ENCODE results near the gene HID1.
"Not testable (repeated sequence)": the region's sequence is repeated elsewhere in the genome, so short reads cannot be mapped to it uniquely, and the experiment has no call there.

HID1 gene, protein sequence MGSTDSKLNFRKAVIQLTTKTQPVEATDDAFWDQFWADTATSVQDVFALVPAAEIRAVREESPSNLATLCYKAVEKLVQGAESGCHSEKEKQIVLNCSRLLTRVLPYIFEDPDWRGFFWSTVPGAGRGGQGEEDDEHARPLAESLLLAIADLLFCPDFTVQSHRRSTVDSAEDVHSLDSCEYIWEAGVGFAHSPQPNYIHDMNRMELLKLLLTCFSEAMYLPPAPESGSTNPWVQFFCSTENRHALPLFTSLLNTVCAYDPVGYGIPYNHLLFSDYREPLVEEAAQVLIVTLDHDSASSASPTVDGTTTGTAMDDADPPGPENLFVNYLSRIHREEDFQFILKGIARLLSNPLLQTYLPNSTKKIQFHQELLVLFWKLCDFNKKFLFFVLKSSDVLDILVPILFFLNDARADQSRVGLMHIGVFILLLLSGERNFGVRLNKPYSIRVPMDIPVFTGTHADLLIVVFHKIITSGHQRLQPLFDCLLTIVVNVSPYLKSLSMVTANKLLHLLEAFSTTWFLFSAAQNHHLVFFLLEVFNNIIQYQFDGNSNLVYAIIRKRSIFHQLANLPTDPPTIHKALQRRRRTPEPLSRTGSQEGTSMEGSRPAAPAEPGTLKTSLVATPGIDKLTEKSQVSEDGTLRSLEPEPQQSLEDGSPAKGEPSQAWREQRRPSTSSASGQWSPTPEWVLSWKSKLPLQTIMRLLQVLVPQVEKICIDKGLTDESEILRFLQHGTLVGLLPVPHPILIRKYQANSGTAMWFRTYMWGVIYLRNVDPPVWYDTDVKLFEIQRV

GRCh38 chr17:74972107-74972972 is at the start of gene HID1:
Gene HID1 (minus strand): TSS chr17:74972759. CDS start chr17:74972656, 103 bp downstream.
- DNase-seq (ENCODE audit: low read depth) = no peak

GRCh38 chr17:75020331-75021110 is 48.0 kb upstream of the HID1 start:
- no peak for DNase-seq (ENCODE audit: low read depth)

- no peak for DNase-seq (ENCODE audit: low read depth)
Observed at GRCh38 chr17:75019710-75020109, 47.2 kb upstream of the HID1 start.

DNA sequence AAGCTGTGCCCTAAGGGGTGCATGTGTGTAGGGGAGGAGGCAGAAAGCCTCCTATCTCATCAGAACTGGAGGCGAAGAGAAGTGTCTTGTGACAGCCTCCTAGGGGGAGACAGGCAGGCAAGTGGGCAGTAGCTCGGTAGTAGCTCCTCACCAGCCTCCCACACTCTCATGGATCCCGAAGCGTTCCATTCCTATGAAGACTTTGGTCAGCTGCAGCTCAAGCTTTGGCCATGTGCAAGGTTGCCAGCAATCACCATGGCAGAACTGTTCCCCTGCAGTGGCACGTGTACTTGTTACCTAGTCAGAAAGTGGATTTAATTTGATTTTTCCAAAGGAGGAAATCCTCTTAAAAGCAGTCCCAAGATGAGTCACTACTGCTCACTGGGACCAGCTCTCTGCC is 46.6 kb upstream of the HID1 start:
- no peak for DNase-seq (ENCODE audit: low read depth)

DNA sequence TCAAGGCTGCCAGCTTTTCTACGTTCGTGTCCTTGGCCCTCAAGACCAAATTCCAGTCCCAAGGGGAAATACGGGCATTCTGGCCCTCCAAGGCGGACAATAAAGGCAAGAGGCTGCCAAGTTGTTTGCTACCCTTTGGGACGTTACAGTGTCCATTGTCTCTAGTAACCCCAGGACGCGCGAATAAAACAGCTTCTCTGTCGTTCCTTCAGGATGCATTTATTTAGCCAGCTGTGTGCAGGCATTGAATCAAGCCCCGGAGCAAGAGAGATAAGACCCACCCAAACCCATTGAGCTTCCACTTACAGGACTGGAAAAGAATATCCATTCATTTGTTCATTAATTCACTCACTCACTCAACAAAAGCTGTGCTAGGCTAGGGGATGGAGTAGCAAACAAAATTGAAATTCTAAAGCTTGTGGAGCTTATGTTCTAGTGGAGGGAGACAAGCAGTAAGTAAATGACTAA is 40.6 kb upstream of the HID1 start:
- no peak for DNase-seq (ENCODE audit: low read depth)

DNA sequence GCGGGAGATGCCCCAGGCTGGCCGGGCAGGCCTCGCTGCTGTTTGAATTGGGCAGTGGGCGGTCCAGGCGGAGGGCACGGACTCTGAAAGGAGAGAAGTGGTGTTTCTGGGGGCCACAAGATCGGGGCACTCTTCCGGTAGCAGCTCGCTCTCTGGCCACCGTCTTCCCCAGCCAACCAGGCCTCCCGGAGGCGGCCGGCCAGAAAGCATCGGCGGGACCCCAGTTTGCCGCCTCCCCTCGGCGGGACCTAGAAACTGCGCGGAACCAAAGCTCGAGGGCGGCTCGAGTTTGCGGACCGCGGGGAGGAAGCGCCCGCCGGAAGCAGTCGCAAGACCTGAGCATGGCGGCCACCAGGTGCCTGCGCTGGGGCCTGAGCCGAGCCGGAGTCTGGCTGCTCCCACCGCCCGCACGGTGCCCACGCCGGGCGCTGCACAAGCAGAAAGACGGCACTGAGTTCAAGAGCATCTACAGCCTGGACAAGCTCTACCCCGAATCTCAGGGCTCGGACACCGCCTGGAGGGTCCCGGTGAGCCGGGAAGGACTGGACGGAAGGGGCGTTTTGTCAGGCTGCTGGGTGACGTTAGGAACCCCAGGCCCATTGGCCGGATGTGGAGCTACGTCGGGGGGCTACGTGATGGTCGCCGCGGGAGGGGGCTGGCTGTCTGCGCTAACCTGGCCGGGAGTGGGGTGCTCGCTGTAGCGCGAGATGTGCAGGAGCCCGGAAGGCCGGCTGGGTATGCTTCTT is 40.0 kb upstream of the HID1 start, which contains the start of gene MRPL58:
MRPL58 (plus strand) TSS at position 325 of the 746 bp plus-strand sequence; CDS start at position 342, 17 bp downstream.
- DNase-seq (ENCODE audit: low read depth) = peak; percentile 58

DNA sequence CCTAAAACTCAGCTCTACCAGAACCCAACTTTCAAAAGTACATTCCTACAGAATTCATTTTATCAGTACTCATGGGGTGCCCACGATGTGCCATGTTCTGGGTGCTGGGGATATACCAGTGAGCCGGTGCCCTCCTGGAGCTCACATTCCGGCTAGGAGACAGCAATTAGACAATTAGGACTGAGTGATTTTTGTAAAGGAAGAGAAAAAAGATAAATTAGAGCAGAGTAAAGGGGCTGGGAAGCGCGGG is 39.5 kb upstream of the HID1 start:
- no peak for DNase-seq (ENCODE audit: low read depth)

DNA sequence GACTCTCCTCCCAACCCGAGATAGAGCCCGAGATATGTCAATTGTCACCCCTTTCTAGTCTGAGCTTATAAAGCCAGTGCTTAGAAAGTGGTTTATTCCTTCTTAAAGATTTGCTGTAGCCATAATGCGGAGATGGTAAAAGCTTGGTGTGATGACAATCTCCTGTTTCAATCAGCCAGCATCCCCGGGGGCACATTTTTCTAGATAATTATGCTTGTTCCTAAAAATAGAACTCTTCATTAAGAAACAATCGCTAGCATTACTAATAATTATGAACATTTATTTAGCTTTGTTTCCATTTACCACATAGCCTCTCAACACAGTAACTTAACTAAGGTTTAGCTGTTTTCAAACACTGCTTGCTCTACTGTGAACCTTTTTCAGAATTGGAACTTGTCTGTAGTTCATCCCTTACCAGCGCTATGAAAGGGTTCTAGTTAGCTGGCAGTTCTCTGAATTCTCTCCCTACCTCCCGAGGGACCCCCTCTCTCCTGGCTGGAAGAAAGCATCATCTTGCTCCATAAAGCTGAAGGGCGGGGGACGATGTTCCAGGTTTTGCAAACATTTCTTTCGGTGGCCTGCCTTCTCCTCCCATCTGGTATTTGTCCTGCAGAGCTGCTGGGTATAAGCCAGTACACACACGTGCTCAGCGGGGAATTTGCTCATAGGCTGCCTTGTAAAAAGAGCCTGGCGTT is 39.0 kb upstream of the HID1 start:
- DNase-seq (ENCODE audit: low read depth) = no peak

GRCh38 chr17:75010683-75011400 is 38.3 kb upstream of the HID1 start:
- no peak for DNase-seq (ENCODE audit: low read depth)

DNA sequence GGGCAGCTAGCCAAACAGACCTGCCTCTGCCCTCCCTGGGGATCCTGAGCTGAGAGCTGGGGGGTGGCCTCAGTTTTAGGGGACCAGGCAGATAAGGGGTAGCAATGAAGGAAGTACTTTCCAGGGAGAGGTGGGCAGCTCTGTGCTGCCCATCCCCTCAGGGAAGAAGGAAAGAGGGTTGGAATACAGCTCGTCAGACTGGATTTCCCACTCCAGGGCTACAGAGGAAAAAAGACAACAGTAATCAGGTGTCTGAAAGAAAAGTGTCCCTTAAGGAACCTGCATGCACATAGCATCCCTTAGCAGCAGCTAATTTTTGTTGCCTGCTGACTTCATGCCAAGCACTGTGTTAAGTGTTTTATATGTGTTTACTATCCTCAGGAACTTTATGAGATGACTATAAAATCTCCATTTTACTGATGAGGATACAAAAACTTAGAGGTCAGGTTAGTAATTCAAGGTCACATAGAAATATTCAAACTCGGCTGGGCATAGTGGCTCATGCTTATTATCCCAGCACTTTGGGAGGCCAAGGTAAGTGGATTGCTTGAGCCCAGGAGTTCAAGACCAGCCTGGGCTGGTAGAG is 36.7 kb upstream of the HID1 start:
- DNase-seq (ENCODE audit: low read depth) = no peak

DNA sequence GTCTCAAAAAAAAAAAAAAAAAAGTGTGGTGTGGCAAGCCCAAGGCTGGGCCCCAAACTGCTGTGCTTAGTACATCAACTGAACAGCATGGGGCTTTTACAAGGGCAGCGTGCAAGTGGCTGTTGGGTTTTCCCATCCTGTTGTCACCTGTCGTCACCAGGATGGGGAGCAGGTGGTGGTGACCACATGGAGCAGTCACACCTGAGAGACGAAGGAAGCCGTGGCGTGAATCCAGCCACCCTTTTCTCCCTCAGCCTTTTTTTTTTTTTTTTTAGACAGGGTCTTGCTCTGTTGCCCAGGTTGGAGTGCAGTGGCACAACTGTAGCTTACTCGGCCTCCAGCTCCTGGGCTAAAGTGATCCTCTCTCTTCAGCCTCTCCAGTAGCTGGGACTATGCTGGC is 35.8 kb upstream of the HID1 start:
- no peak for DNase-seq (ENCODE audit: low read depth)

GRCh38 chr17:75006653-75007052 is 34.1 kb upstream of the HID1 start:
- no peak for DNase-seq (ENCODE audit: low read depth)

- DNase-seq (ENCODE audit: low read depth) = not testable (repeated sequence)
Observed at GRCh38 chr17:75006084-75006483, 33.5 kb upstream of the HID1 start.

DNA sequence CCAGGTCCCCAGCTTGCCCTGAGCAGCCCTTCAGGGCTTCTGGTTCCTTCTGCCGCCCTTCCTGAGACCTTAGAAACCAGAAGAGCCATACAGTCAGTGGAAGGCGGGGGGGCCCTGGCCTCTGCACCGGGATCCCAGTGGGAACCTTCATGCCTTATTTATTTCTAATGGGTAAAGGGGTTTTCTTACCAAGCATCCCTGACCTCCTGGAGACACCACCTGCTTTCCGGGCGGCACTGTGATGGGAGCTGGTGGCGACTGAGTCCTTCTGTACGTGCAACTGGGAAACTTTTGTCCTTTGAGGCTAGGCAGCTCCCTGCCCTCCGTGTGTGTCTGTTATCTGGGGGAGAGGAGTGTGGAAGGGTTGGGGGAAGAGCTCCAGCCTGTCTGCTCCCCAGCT is 32.7 kb upstream of the HID1 start:
- no peak for DNase-seq (ENCODE audit: low read depth)

DNA sequence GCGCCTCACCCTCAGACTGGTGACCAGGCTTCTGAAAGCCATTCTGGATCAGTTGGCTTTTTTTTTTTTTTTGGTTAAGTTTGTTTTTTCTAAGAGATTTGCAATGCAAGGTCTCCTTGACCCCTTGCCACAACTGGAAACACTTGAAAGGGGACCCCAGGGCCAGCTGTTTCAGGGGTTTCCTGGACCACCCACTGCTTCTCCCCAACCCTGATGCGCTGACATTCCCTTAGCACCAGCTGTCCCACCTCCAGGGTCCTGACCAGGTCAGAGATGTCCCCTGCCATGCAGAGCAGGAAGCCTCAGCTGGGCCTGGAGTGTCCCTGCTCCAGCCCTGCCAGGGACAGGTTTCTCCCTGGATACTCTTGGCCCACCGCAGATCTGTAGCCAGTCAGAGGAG is 31.8 kb upstream of the HID1 start:
- no peak for DNase-seq (ENCODE audit: low read depth)

- no peak for DNase-seq (ENCODE audit: low read depth)
Observed at GRCh38 chr17:75003957-75004355, 31.4 kb upstream of the HID1 start.

DNA sequence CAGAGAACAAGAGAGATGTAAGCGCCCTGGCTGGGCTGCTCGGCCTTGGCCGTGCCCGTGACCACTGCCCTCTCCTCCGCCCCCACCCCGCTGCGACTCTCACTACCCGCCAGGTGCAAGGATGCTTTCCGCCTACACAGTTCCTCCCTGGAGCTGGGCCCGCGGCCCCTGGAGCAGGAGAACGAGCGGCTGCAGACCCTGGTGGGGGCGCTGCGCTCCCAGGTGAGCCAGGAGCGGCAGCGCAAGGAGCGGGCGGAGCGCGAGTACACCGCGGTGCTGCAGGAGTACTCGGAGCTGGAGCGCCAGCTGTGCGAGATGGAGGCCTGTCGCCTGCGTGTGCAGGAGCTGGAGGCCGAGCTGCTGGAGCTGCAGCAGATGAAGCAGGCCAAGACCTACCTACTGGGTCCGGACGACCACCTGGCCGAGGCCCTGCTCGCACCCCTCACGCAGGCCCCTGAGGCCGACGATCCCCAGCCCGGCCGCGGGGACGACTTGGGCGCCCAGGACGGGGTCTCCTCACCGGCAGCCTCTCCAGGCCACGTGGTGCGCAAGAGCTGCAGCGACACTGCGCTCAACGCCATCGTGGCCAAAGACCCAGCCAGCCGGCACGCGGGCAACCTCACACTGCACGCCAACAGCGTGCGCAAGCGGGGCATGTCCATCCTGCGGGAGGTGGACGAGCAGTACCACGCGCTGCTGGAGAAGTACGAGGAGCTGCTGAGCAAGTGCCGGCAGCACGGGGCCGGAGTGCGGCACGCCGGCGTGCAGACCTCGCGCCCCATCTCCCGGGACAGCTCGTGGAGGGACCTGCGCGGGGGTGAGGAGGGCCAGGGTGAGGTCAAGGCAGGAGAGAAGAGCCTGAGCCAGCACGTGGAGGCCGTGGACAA is 30.8 kb upstream of the HID1 start:
- DNase-seq (ENCODE audit: low read depth) = no peak

All from HS-27A (cell line).